GM21723 (cell line): Measurements from ENCODE around the gene F11.
"Not testable (repeated sequence)": the region's sequence is repeated elsewhere in the genome, so short reads cannot be mapped to it uniquely, and the experiment has no call there.

Experiments
- ATAC-seq: cut with Tn5 transposase; IDR thresholded peaks from one replicate; pipeline ENCODE4 v1.9.1; 2021; ENCODE audit warnings: mild to moderate bottlenecking, moderate library complexity; ENCODE audit not compliant: unreplicated experiment

F11 gene

GRCh38 chr4:186297013-186297645, 31.1 kb downstream of the F11 start:
- ATAC-seq, result no peak

GRCh38 chr4:186298031-186298647, 32.1 kb downstream of the F11 start:
- no peak for ATAC-seq

- no peak for ATAC-seq
These were observed 33.3 kb downstream of the F11 start for GRCh38 chr4:186299291-186299690.

- ATAC-seq, result no peak
These were observed 34.8 kb downstream of the F11 start for GRCh38 chr4:186300659-186301390.

GRCh38 chr4:186304216-186304615, 38.2 kb downstream of the F11 start:
- no peak for ATAC-seq

- ATAC-seq, result no peak
These were observed 39.0 kb downstream of the F11 start for GRCh38 chr4:186304866-186305505.

GRCh38 chr4:186307497-186307896, 41.5 kb downstream of the F11 start:
- ATAC-seq, result no peak

GRCh38 chr4:186307916-186308315, 41.9 kb downstream of the F11 start:
- ATAC-seq, result no peak

GRCh38 chr4:186318481-186318880, 52.5 kb downstream of the F11 start:
- ATAC-seq, result no peak

GRCh38 chr4:186324660-186325059, 58.7 kb downstream of the F11 start:
- not testable (repeated sequence) for ATAC-seq

- ATAC-seq, result no peak
These were observed 60.4 kb downstream of the F11 start for GRCh38 chr4:186326391-186326790.

- ATAC-seq, result no peak
These were observed 63.4 kb downstream of the F11 start for GRCh38 chr4:186329372-186329771.

- ATAC-seq, result no peak
These were observed 64.4 kb downstream of the F11 start for GRCh38 chr4:186330368-186330767.

- no peak for ATAC-seq
These were observed 69.8 kb downstream of the F11 start for GRCh38 chr4:186335793-186336192.
